B cell (primary cell): ENCODE results near the gene PCYOX1L. TPM values are rescaled to one million over a fixed set of nuclear protein-coding genes. Genes with fewer than 3 reads are reported as not detected.
A peak's percentile ranks its signal among the peaks of the same experiment; 100 is the strongest.

Experiments
- ATAC-seq: fragments of 200-7000 bp; cut with Tn5 transposase; one replicate; pipeline ENCODE4 v1.10.0; 2021; ENCODE audit warnings: low read depth, mild to moderate bottlenecking, moderate number of reproducible peaks, moderate library complexity
- CTCF ChIA-PET: fragments of 350-600 bp; sonication (Branson Sonifier 250); formaldehyde crosslinking; loops from one replicate; lab custom pipeline; 2021; ENCODE audit warnings: antibody characterized with exemption, inconsistent platforms; lab: Charles Lee
- POLR2A ChIA-PET: fragments of 350-600 bp; sonication (Branson Sonifier 250); formaldehyde crosslinking; loops from one replicate; lab custom pipeline; 2021; ENCODE audit warnings: antibody characterized with exemption; lab: Charles Lee
- DNase-seq: peaks from one replicate; pipeline ENCODE4 v3.0.0; 2013
- H2AFZ ChIP-seq: 2 replicates; pipeline ENCODE4 v1.6.1; 2012; ENCODE audit warnings: mild to moderate bottlenecking, low read depth, low read length; ENCODE audit not compliant: insufficient read depth, poor library complexity, severe bottlenecking
- H3K27ac ChIP-seq, 2 donors: 1 replicate in 1 of 2; 2 replicates in 1 of 2; pipeline ENCODE4 v1.5.1; 2012 to 2013; ENCODE audit warnings: low read length in 2 of 2, mild to moderate bottlenecking in 2 of 2, moderate library complexity in 1 of 2
- H3K27me3 ChIP-seq, 4 experiments: fragments of 200-600 bp in 1 of 4; sonication (generic) in 1 of 4; replicated peaks in 1 of 4; 1 replicate in 2 of 4; 2 replicates in 2 of 4; pipeline versions ENCODE4 v1.6.1 to v1.7.0; 2013 to 2016; ENCODE audit warnings: low read length in 3 of 4, mild to moderate bottlenecking in 2 of 4, mixed read lengths in 1 of 4, moderate library complexity in 1 of 4; ENCODE audit not compliant: insufficient read depth in 4 of 4, control insufficient read depth in 3 of 4; ENCODE audit errors: control extremely low read depth in 1 of 4
- H3K36me3 ChIP-seq, 2 experiments: replicated peaks in 1 of 2; 1 replicate in 1 of 2; 2 replicates in 1 of 2; pipeline versions ENCODE4 v1.6.1 to v1.7.1; 2013; ENCODE audit warnings: low read length in 1 of 2; ENCODE audit not compliant: insufficient read depth in 2 of 2, control insufficient read depth in 1 of 2; ENCODE audit errors: control extremely low read depth in 1 of 2, extremely low read depth in 1 of 2
- H3K4me1 ChIP-seq, 2 donors: fragments of 200-600 bp in 1 of 2; sonication (generic) in 1 of 2; 1 replicate in 1 of 2; 2 replicates in 1 of 2; pipeline versions ENCODE4 v1.5.1 to v1.6.1; 2013 to 2017; ENCODE audit warnings: low read length in 2 of 2; ENCODE audit not compliant: control insufficient read depth in 2 of 2, insufficient read depth in 2 of 2
- H3K4me2 ChIP-seq: replicated peaks from 2 replicates; pipeline ENCODE3; 2012; ENCODE audit warnings: mild to moderate bottlenecking, low read depth, low read length; ENCODE audit not compliant: poor library complexity, severe bottlenecking
- H3K4me3 ChIP-seq, 5 experiments: fragments of 200-600 bp in 1 of 5; sonication (generic) in 1 of 5; 1 replicate in 3 of 5; 2 replicates in 2 of 5; pipeline versions ENCODE4 v1.5.1 to v1.7.0; 2011 to 2016; ENCODE audit warnings: low read length in 4 of 5, mild to moderate bottlenecking in 4 of 5, low read depth in 2 of 5, control low read depth in 1 of 5, moderate library complexity in 1 of 5; ENCODE audit not compliant: insufficient read depth in 1 of 5; ENCODE audit errors: control extremely low read depth in 1 of 5, extremely low read depth in 1 of 5
- H3K79me2 ChIP-seq: fragments of 200-600 bp; sonication (generic); one replicate; pipeline ENCODE4 v1.6.0; 2016; ENCODE audit warnings: low read length; ENCODE audit not compliant: control insufficient read depth, insufficient read depth
- H3K9ac ChIP-seq: fragments of 200-600 bp; sonication (generic); 2 replicates; pipeline ENCODE4 v1.6.1; 2017; ENCODE audit warnings: mild to moderate bottlenecking, low read length, moderate library complexity
- H3K9me3 ChIP-seq, 3 donors: one replicate each; pipeline versions ENCODE4 v1.6.1 to v1.7.1; 2013; ENCODE audit warnings: low read length in 2 of 3; ENCODE audit not compliant: control insufficient read depth in 2 of 3, insufficient read depth in 1 of 3; ENCODE audit errors: control extremely low read depth in 1 of 3
- H4K20me1 ChIP-seq: 2 replicates; pipeline ENCODE4 v1.6.0; 2012; ENCODE audit warnings: mild to moderate bottlenecking, low read length; ENCODE audit not compliant: insufficient read depth, control insufficient read depth, poor library complexity, severe bottlenecking
- H3K27ac Mint-ChIP-seq: one replicate; pipeline ENCODE4 v1.8.0; 2021; ENCODE audit warnings: mixed read lengths
- H3K27me3 Mint-ChIP-seq: one replicate; pipeline ENCODE4 v1.8.0; 2021; ENCODE audit warnings: mixed read lengths
- H3K4me1 Mint-ChIP-seq: one replicate; pipeline ENCODE4 v1.8.0; 2021; ENCODE audit warnings: mixed read lengths
- H3K4me3 Mint-ChIP-seq: one replicate; pipeline ENCODE4 v1.8.0; 2021; ENCODE audit warnings: mixed read lengths
- H3K9me3 Mint-ChIP-seq: one replicate; pipeline ENCODE4 v1.8.0; 2022; ENCODE audit warnings: mixed read lengths; ENCODE audit not compliant: insufficient read depth
- EZH2 ChIP-seq: IDR thresholded peaks from 2 replicates; pipeline ENCODE4 v1.6.1; 2012; ENCODE audit warnings: borderline replicate concordance, low read depth, mild to moderate bottlenecking, moderate library complexity, low read length; ENCODE audit not compliant: insufficient read depth, poor library complexity, severe bottlenecking
- WGBS: methylation state at CpG from one replicate; pipeline ENCODE4 v1.1.5; 2013; ENCODE audit warnings: missing lambda C conversion rate; ENCODE audit not compliant: insufficient coverage; 5-methylcytosine and 5-hydroxymethylcytosine counted together
- intact Hi-C: fragments of 100-400 bp; cut with micrococcal nuclease; formaldehyde crosslinking; loops from one replicate; pipeline ENCODE4 v1.10.0; 2022
- polyA plus RNA-seq: library from polyadenylated mRNA; depleted of rRNA; stranded (reverse); fragments of >200 nt; gene quantifications from 2 replicates; pipeline ENCODE4 v1.2.3, GENCODE V29; 2012
- total RNA-seq, 2 donors: library from RNA; stranded (reverse); fragments of 120-200 nt in 1 of 2; gene quantifications; 1 replicate in 1 of 2; 2 replicates in 1 of 2; pipeline versions ENCODE4 v1.2.3 to v1.2.4, GENCODE V29; 2013 to 2022
- TF ChIP-seq, protein P1 (sequence below): fragments of 200-600 bp; IDR thresholded peaks from one replicate; pipeline ENCODE4 v1.8.0; 2022; ENCODE audit warnings: antibody characterized with exemption, mild to moderate bottlenecking

PCYOX1L gene
- total and polyA plus RNA-seq, 2 donors (not counting 1 experiment from before 2014, with no cell fraction given), result 11.7 to 19.4 TPM

DNA sequence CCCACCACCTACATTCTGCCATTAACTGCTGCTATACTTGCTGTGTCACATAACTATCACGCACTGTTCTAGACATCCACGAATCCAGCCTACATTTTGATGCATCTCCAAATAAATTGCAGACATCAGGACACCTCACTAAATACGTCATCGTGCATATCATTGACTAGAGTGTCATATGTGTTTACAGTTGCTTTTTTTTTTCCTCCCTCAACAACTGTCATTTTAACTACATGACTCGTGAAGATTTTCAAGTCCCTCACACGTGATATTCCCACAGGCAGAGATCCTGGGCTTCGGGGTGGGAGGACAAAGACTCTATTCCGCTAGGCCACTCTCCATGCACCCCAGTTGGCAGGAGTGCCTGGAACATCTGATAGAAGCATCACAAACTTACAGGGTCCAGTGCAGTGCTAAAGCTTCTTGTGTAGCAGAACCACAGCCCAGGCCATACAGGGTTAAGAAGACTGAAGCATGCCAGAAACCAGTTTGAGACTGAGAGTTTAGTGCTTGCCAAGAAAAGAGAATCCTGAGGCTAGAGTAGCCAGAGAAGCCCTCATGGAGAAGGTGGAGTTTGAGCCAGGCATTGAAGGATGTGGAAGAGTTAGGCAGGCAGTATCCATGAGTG lies 1.1 kb downstream of the PCYOX1L start:
- 98% methylated on average over 4 of the region's 8 CpGs for WGBS

More for the DNA sequence above, 1.1 kb downstream of the PCYOX1L start:
- no peaks in the 10 kb centered on the region for H4K20me1 ChIP-seq
- DNase-seq (no peak), ATAC-seq (no peak)
- CTCF ChIA-PET, result interaction anchor here (1.6 to 3.1 kb wide), 5 partner anchors 8 to 14 kb away, joined by 6 to 14 read pairs (median 12); partner anchors contain the start of gene GRPEL2
- POLR2A ChIA-PET, result interaction anchor here (0.6 kb wide), 1 partner anchor 14 kb away, joined by 3 read pairs; the partner anchor contains the start of gene GRPEL2
- H3K4me3 ChIP-seq, result no peak overlapping the region
- H3K9me3 ChIP-seq, result peaks cover 0 to 3% (median 0%) of the 10 kb centered on the region in 3 donors
- Mint-ChIP-seq H3K4me3 (peak overlapping the region; percentile 95), H3K27me3 (no peaks in the 10 kb centered on the region), H3K4me1 (peaks cover 18% of the 10 kb centered on the region), H3K27ac (peak overlapping the region; percentile 37), H3K9me3 (no peaks in the 10 kb centered on the region)
- TF ChIP-seq, protein P1, sequence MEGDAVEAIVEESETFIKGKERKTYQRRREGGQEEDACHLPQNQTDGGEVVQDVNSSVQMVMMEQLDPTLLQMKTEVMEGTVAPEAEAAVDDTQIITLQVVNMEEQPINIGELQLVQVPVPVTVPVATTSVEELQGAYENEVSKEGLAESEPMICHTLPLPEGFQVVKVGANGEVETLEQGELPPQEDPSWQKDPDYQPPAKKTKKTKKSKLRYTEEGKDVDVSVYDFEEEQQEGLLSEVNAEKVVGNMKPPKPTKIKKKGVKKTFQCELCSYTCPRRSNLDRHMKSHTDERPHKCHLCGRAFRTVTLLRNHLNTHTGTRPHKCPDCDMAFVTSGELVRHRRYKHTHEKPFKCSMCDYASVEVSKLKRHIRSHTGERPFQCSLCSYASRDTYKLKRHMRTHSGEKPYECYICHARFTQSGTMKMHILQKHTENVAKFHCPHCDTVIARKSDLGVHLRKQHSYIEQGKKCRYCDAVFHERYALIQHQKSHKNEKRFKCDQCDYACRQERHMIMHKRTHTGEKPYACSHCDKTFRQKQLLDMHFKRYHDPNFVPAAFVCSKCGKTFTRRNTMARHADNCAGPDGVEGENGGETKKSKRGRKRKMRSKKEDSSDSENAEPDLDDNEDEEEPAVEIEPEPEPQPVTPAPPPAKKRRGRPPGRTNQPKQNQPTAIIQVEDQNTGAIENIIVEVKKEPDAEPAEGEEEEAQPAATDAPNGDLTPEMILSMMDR, result no peak
- TF ChIP-seq EZH2, result no peak
- H3K79me2 ChIP-seq, result peaks cover 15% of the 10 kb centered on the region
- H3K27me3 ChIP-seq, result no peaks in the 10 kb centered on the region
- H3K4me1 ChIP-seq, result peaks cover 12 to 15% of the 10 kb centered on the region in 2 donors
- H2AFZ ChIP-seq, result peak overlapping the region; percentile 89
- H3K9ac ChIP-seq, result peak overlapping the region; percentile 72
- peak overlapping the region; percentile 93 for H3K4me2 ChIP-seq
- H3K36me3 ChIP-seq, result peaks cover 1 to 8% of the 10 kb centered on the region in 2 experiments
- no peak overlapping the region for H3K27ac ChIP-seq
- intact Hi-C loops, result loop anchor here (5.0 to 10.0 kb wide), 4 partner anchors 373 to 977 kb away; partner anchors contain the start of genes FBXO38 and PPARGC1B
